GM23338 (cell line): ENCODE data around the gene MACO1. TPM values are rescaled to one million over a fixed set of nuclear protein-coding genes. Genes with fewer than 3 reads are reported as not detected.

Experiments
- ATAC-seq: fragments of 200-7000 bp; cut with Tn5 transposase; 3 replicates; pipeline ENCODE4 v1.9.1; 2020
- DNase-seq: peaks from one replicate; pipeline ENCODE4 v3.0.0-alpha.2; 2015; ENCODE audit warnings: low spot score
- H2AFZ ChIP-seq: fragments of 200-600 bp; sonication (generic); 2 replicates; pipeline ENCODE4 v1.8.0; 2016; ENCODE audit warnings: antibody characterized with exemption, mild to moderate bottlenecking, moderate library complexity
- H3F3A ChIP-seq: fragments of 200-600 bp; sonication (generic); replicated peaks from 2 replicates; pipeline ENCODE4 v1.8.0; 2017; ENCODE audit warnings: antibody characterized with exemption, mixed run types, low read depth
- H3K27ac ChIP-seq: fragments of 200-600 bp; sonication (generic); 2 replicates; pipeline ENCODE4 v1.6.1; 2016; ENCODE audit warnings: low read depth
- H3K27me3 ChIP-seq: fragments of 200-600 bp; sonication (generic); 2 replicates; pipeline ENCODE4 v1.8.0; 2016; ENCODE audit warnings: mild to moderate bottlenecking, mixed run types, moderate library complexity; ENCODE audit not compliant: insufficient read depth
- H3K36me3 ChIP-seq: fragments of 200-600 bp; sonication (generic); 2 replicates; pipeline ENCODE4 v1.8.0; 2016; ENCODE audit warnings: mild to moderate bottlenecking; ENCODE audit not compliant: insufficient read depth
- H3K4me1 ChIP-seq: fragments of 200-600 bp; sonication (generic); 2 replicates; pipeline ENCODE4 v1.8.0; 2016; ENCODE audit warnings: mild to moderate bottlenecking, moderate library complexity; ENCODE audit not compliant: insufficient read depth
- H3K4me2 ChIP-seq: fragments of 200-600 bp; sonication (generic); 2 replicates; pipeline ENCODE4 v1.7.1; 2017; ENCODE audit warnings: mixed run types
- H3K4me3 ChIP-seq: fragments of 200-600 bp; sonication (generic); 2 replicates; pipeline ENCODE4 v1.6.1; 2016; ENCODE audit warnings: mixed run types
- H3K79me2 ChIP-seq: fragments of 200-600 bp; sonication (generic); replicated peaks from 2 replicates; pipeline ENCODE4 v1.8.0; 2017; ENCODE audit warnings: mild to moderate bottlenecking; ENCODE audit not compliant: insufficient read depth
- H3K9me2 ChIP-seq: fragments of 200-600 bp; sonication (generic); 2 replicates; pipeline ENCODE4 v1.8.0; 2017; ENCODE audit not compliant: insufficient read depth
- H4K20me1 ChIP-seq: fragments of 200-600 bp; sonication (generic); replicated peaks from 2 replicates; pipeline ENCODE4 v1.8.0; 2017; ENCODE audit warnings: mild to moderate bottlenecking; ENCODE audit not compliant: insufficient read depth
- H3K27ac Mint-ChIP-seq: 2 replicates; pipeline ENCODE4 v1.8.0; 2020; ENCODE audit warnings: inconsistent platforms, mild to moderate bottlenecking, moderate library complexity, mixed read lengths
- H3K27me3 Mint-ChIP-seq: 3 replicates; pipeline ENCODE4 v1.8.0; 2022; ENCODE audit warnings: low read depth, mild to moderate bottlenecking, moderate library complexity, mixed read lengths, inconsistent platforms; ENCODE audit not compliant: insufficient read depth, poor library complexity
- H3K36me3 Mint-ChIP-seq: 3 replicates; pipeline ENCODE4 v1.8.0; 2021; ENCODE audit warnings: low read depth, mild to moderate bottlenecking, inconsistent platforms, moderate library complexity, mixed read lengths
- H3K4me1 Mint-ChIP-seq: 3 replicates; pipeline ENCODE4 v1.8.0; 2020; ENCODE audit warnings: mild to moderate bottlenecking, inconsistent platforms, mixed read lengths
- H3K4me3 Mint-ChIP-seq: 3 replicates; pipeline ENCODE4 v1.8.0; 2021; ENCODE audit warnings: moderate library complexity, mild to moderate bottlenecking, inconsistent platforms, mixed read lengths
- H3K9me3 Mint-ChIP-seq: 3 replicates; pipeline ENCODE4 v1.8.0; 2020; ENCODE audit warnings: moderate library complexity, mild to moderate bottlenecking, inconsistent platforms, mixed read lengths
- CREB1 ChIP-seq: fragments of 250-450 bp; sonication (Bioruptor Pico); IDR thresholded peaks from 2 replicates; pipeline ENCODE4 v1.5.0; 2020; ENCODE audit warnings: low read depth, mild to moderate bottlenecking, moderate library complexity
- CTCF ChIP-seq, 2 experiments: fragments of 200-600 bp in 1 of 2; sonication (generic) in 1 of 2; conservative IDR thresholded peaks; 2 replicates each; pipeline versions ENCODE4 v1.5.1 to v1.6.1; 2016 to 2017; ENCODE audit warnings: antibody characterized with exemption in 2 of 2, low read depth in 2 of 2, mild to moderate bottlenecking in 2 of 2, moderate library complexity in 1 of 2
- ETS1 ChIP-seq: IDR thresholded peaks from 2 replicates; pipeline ENCODE4 v1.6.1; 2016; ENCODE audit warnings: antibody characterized with exemption
- EZH2phosphoT487 ChIP-seq: fragments of 200-600 bp; sonication (generic); IDR thresholded peaks from one replicate; pipeline ENCODE4 v1.8.1; 2018; ENCODE audit warnings: antibody characterized with exemption; ENCODE audit not compliant: unreplicated experiment
- JUNB ChIP-seq: IDR thresholded peaks from one replicate; pipeline ENCODE4 v1.6.1; 2016; ENCODE audit warnings: antibody characterized with exemption; ENCODE audit not compliant: unreplicated experiment
- POLR2AphosphoS5 ChIP-seq: IDR thresholded peaks from 2 replicates; pipeline ENCODE4 v1.6.1; 2016; ENCODE audit warnings: antibody characterized with exemption, low read depth
- ZNF331 ChIP-seq: fragments of 250-450 bp; sonication (Bioruptor Pico); IDR thresholded peaks from 2 replicates; pipeline ENCODE4 v1.5.0; 2020; ENCODE audit warnings: low read depth, mild to moderate bottlenecking, moderate library complexity
- polyA plus RNA-seq: library from polyadenylated mRNA; unstranded; fragments of >200 nt; fragmentation: Nextera tagmentation; extraction: Ambion mirVana; gene quantifications from 2 replicates; pipeline ENCODE4 v1.2.1, GENCODE V29; 2016
- total RNA-seq: library from RNA; depleted of rRNA; stranded (reverse); fragments of >200 nt; shearing (Covaris generic); gene quantifications from 2 replicates; pipeline ENCODE4 v1.2.3, GENCODE V29; 2014
- TF ChIP-seq, protein P1 (sequence below): IDR thresholded peaks from one replicate; pipeline ENCODE4 v1.6.1; 2018; ENCODE audit warnings: antibody characterized with exemption; ENCODE audit not compliant: unreplicated experiment

The MACO1 gene
- total and polyA plus RNA-seq, 2 experiments from 2014 or later = 9.8 to 10.6 TPM

DNA sequence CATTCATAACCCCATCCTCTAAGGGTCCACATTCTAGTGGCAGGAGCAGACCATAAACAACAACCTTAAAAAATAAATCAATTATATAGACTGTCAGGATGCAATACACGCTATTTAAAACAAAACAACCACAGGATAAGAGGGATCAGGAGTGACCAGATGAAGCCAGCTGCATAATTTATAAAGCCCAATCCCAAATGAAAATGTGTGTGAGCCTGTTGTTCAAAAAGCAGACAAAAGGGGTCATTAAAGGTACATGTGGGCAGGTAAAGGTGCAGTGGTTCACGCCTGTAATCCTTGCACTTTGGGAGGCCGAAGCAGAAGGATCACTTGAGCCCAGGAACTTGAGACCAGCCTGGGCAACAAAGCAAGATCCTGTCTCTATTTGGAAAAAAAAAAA, 102.3 kb downstream of the MACO1 start (continued):
- TF ChIP-seq ETS1 = no peak
- no peak for TF ChIP-seq POLR2AphosphoS5

GRCh38 chr1:25533775-25534409, 103.2 kb downstream of the MACO1 start:
- H3K36me3 Mint-ChIP-seq = no peaks in the 10 kb centered on the region

More at GRCh38 chr1:25533775-25534409, 103.2 kb downstream of the MACO1 start:
- TF ChIP-seq, protein P1, sequence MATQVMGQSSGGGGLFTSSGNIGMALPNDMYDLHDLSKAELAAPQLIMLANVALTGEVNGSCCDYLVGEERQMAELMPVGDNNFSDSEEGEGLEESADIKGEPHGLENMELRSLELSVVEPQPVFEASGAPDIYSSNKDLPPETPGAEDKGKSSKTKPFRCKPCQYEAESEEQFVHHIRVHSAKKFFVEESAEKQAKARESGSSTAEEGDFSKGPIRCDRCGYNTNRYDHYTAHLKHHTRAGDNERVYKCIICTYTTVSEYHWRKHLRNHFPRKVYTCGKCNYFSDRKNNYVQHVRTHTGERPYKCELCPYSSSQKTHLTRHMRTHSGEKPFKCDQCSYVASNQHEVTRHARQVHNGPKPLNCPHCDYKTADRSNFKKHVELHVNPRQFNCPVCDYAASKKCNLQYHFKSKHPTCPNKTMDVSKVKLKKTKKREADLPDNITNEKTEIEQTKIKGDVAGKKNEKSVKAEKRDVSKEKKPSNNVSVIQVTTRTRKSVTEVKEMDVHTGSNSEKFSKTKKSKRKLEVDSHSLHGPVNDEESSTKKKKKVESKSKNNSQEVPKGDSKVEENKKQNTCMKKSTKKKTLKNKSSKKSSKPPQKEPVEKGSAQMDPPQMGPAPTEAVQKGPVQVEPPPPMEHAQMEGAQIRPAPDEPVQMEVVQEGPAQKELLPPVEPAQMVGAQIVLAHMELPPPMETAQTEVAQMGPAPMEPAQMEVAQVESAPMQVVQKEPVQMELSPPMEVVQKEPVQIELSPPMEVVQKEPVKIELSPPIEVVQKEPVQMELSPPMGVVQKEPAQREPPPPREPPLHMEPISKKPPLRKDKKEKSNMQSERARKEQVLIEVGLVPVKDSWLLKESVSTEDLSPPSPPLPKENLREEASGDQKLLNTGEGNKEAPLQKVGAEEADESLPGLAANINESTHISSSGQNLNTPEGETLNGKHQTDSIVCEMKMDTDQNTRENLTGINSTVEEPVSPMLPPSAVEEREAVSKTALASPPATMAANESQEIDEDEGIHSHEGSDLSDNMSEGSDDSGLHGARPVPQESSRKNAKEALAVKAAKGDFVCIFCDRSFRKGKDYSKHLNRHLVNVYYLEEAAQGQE = no peak
- TF ChIP-seq ZNF331 (CRISPR knock-in tag) (no peak), CTCF (conservative IDR thresholded peaks at IDR 0.05; ENCODE audit: low read depth in 2 of 2) (no peak), JUNB (no peak), CREB1 (CRISPR knock-in tag) (no peak), EZH2phosphoT487 (no peak)
- DNase-seq = no peak
- peaks cover 10% of the 10 kb centered on the region for H3K27me3 Mint-ChIP-seq
- Histone ChIP-seq H3K79me2 (no peaks in the 10 kb centered on the region), H3K27me3 (no peaks in the 10 kb centered on the region), H3K9me2 (no peaks in the 10 kb centered on the region), H3K4me1 (peaks cover 7% of the 10 kb centered on the region; the same call in 1 of the 2 replicates), H3K27ac (no peak overlapping the region), H3K4me2 (no peak overlapping the region), H3K4me3 (no peak overlapping the region), H3K36me3 (no peaks in the 10 kb centered on the region), H4K20me1 (no peaks in the 10 kb centered on the region), H2AFZ (no peak overlapping the region), H3F3A (0 out of 2 replicates have a peak, but pooled peaks cover 2% of the 10 kb centered on the region)
- H3K4me3 Mint-ChIP-seq = no peak overlapping the region
- peaks cover 13% of the 10 kb centered on the region for H3K4me1 Mint-ChIP-seq
- H3K9me3 Mint-ChIP-seq = no peaks in the 10 kb centered on the region
- ATAC-seq = no peak
- no peak overlapping the region for H3K27ac Mint-ChIP-seq
